Measurements from ENCODE around the gene ATF7.

ATF7 gene

GRCh38 chr12:53596920-53597363 lies 29.2 kb downstream of the ATF7 start:
- no peak for DNase-seq (ENCODE audit: low read depth in 2 of 2)

- DNase-seq (ENCODE audit: low read depth in 2 of 2), result no peak
These were observed 31.1 kb downstream of the ATF7 start for GRCh38 chr12:53594897-53595615.

- DNase-seq (ENCODE audit: low read depth in 2 of 2), result no peak
These were observed 32.5 kb downstream of the ATF7 start for GRCh38 chr12:53593707-53594106.

GRCh38 chr12:53593031-53593430 lies 33.2 kb downstream of the ATF7 start:
- DNase-seq (ENCODE audit: low read depth in 2 of 2), result no peak

GRCh38 chr12:53592426-53592825 lies 33.8 kb downstream of the ATF7 start:
- no peak for DNase-seq (ENCODE audit: low read depth in 2 of 2)

- no peak for DNase-seq (ENCODE audit: low read depth in 2 of 2)
These were observed 34.6 kb downstream of the ATF7 start for GRCh38 chr12:53591301-53592206.

- no peak for DNase-seq (ENCODE audit: low read depth in 2 of 2)
These were observed 35.5 kb downstream of the ATF7 start for GRCh38 chr12:53590652-53591051.

- DNase-seq (ENCODE audit: low read depth in 2 of 2), result no peak
These were observed 36.3 kb downstream of the ATF7 start for GRCh38 chr12:53589915-53590314.

GRCh38 chr12:53589423-53589822 lies 36.8 kb downstream of the ATF7 start:
- no peak for DNase-seq (ENCODE audit: low read depth in 2 of 2)

GRCh38 chr12:53588123-53588522 lies 38.1 kb downstream of the ATF7 start:
- DNase-seq (ENCODE audit: low read depth in 2 of 2), result no peak

GRCh38 chr12:53586745-53587144 lies 39.4 kb downstream of the ATF7 start:
- no peak for DNase-seq (ENCODE audit: low read depth in 2 of 2)

- DNase-seq (ENCODE audit: low read depth in 2 of 2), result no peak
These were observed 40.6 kb downstream of the ATF7 start for GRCh38 chr12:53585448-53586125.

GRCh38 chr12:53579545-53579955 lies 46.6 kb downstream of the ATF7 start:
- DNase-seq (ENCODE audit: low read depth in 2 of 2), result no peak

- DNase-seq (ENCODE audit: low read depth in 2 of 2), result no peak
These were observed 47.4 kb downstream of the ATF7 start for GRCh38 chr12:53578783-53579182.

GRCh38 chr12:53577941-53578352 lies 48.2 kb downstream of the ATF7 start:
- DNase-seq (ENCODE audit: low read depth in 2 of 2), result no peak

- DNase-seq (ENCODE audit: low read depth in 2 of 2), result no peak
These were observed 50.5 kb downstream of the ATF7 start for GRCh38 chr12:53575502-53576249.

GRCh38 chr12:53572134-53572758 lies 53.9 kb downstream of the ATF7 start:
- no peak for DNase-seq (ENCODE audit: low read depth in 2 of 2)

GRCh38 chr12:53571295-53571694 lies 54.9 kb downstream of the ATF7 start:
- no peak for DNase-seq (ENCODE audit: low read depth in 2 of 2)

GRCh38 chr12:53568809-53569557 lies 57.2 kb downstream of the ATF7 start:
- DNase-seq (ENCODE audit: low read depth in 2 of 2), result no peak

All from stimulated activated CD8-positive, alpha-beta memory T cell treated with anti-CD3 and anti-CD28 coated beads, Interleukin-2, amount 100 ng/mL, for 1 hour (primary cell).